Neural cell (in vitro differentiated cells): Measurements from ENCODE around the gene PGM1.

Experiments used
- TAF1 ChIP-seq: IDR thresholded peaks from 2 replicates; pipeline ENCODE4 v1.6.1; 2012; ENCODE audit warnings: low read depth
- TF ChIP-seq, protein P1 (sequence below): IDR thresholded peaks from 2 replicates; pipeline ENCODE4 v1.6.1; 2012; ENCODE audit warnings: borderline replicate concordance

GRCh38 chr1:63668298-63668697 lies 75.1 kb downstream of the PGM1 start:
- TF ChIP-seq, protein P1, sequence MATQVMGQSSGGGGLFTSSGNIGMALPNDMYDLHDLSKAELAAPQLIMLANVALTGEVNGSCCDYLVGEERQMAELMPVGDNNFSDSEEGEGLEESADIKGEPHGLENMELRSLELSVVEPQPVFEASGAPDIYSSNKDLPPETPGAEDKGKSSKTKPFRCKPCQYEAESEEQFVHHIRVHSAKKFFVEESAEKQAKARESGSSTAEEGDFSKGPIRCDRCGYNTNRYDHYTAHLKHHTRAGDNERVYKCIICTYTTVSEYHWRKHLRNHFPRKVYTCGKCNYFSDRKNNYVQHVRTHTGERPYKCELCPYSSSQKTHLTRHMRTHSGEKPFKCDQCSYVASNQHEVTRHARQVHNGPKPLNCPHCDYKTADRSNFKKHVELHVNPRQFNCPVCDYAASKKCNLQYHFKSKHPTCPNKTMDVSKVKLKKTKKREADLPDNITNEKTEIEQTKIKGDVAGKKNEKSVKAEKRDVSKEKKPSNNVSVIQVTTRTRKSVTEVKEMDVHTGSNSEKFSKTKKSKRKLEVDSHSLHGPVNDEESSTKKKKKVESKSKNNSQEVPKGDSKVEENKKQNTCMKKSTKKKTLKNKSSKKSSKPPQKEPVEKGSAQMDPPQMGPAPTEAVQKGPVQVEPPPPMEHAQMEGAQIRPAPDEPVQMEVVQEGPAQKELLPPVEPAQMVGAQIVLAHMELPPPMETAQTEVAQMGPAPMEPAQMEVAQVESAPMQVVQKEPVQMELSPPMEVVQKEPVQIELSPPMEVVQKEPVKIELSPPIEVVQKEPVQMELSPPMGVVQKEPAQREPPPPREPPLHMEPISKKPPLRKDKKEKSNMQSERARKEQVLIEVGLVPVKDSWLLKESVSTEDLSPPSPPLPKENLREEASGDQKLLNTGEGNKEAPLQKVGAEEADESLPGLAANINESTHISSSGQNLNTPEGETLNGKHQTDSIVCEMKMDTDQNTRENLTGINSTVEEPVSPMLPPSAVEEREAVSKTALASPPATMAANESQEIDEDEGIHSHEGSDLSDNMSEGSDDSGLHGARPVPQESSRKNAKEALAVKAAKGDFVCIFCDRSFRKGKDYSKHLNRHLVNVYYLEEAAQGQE, result no peak
- no peak for TF ChIP-seq TAF1
